ENCODE measurements around the gene TTF1. TPM values are rescaled to one million over a fixed set of nuclear protein-coding genes. Genes with fewer than 3 reads are reported as not detected.

TTF1 gene
- total RNA-seq, 4 donors from 2014 or later, result 7.7 to 19.7 (median 9.1) TPM

GRCh38 chr9:132412089-132412488 is 5.4 kb upstream of the TTF1 start:
- H3K9me3 ChIP-seq, result no peaks in the 10 kb centered on the region

GRCh38 chr9:132411091-132411508 is 4.5 kb upstream of the TTF1 start:
- DNase-seq (ENCODE audit: low spot score in 2 of 2), result no peak
- peaks cover 31% of the 10 kb centered on the region for H3K4me1 ChIP-seq
- H3K27me3 ChIP-seq, result peaks cover 63% of the 10 kb centered on the region
- H3K27ac ChIP-seq, result no peak overlapping the region
- no peaks in the 10 kb centered on the region for H3K9me3 ChIP-seq
- TF ChIP-seq EP300 (IDR thresholded peaks at IDR 0.05), result no peak
- peak in 1 of 2 donors; percentile 31 for TF ChIP-seq CTCF (IDR thresholded peaks at IDR 0.05)
- 3% methylated on average over 18 of the region's 20 CpGs for WGBS
- no peaks in the 10 kb centered on the region for H3K36me3 ChIP-seq
- H3K4me3 ChIP-seq, result peak overlapping the region; percentile 54

More at GRCh38 chr9:132412089-132412488, 5.4 kb upstream of the TTF1 start:
- Histone ChIP-seq H3K27ac (no peak overlapping the region), H3K36me3 (no peaks in the 10 kb centered on the region), H3K4me1 (peaks cover 26% of the 10 kb centered on the region), H3K27me3 (peaks cover 69% of the 10 kb centered on the region), H3K4me3 (no peak overlapping the region)
- no peak for DNase-seq (ENCODE audit: low spot score in 2 of 2)
- WGBS, result 12% methylated on average over 8 of the region's 8 CpGs
- no peak for TF ChIP-seq POLR2A (IDR thresholded peaks at IDR 0.05)
- peak in 1 of 2 donors; percentile 18 for TF ChIP-seq CTCF (IDR thresholded peaks at IDR 0.05)
- TF ChIP-seq EP300 (IDR thresholded peaks at IDR 0.05), result no peak

DNA sequence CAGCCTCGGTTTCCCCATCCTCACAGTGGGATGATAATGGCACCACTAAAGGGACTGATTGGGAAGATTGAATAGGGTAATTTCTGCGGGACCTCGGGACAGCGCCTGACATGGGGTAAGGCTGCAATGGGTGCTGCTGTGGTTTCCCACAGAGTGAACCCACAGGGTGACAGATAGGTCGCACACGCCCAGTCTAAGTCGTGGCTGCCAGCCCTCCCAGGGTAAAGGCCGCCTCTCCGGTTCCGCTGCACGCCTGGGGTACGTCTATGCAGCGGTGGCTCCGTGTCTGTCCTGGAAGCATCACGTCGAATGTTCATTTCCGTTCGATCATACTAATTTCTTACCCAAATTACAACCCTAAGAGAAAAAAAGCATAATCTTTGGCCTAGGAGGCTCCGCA is 4.0 kb upstream of the TTF1 start:
- H3K4me3 ChIP-seq, result peak overlapping the region; percentile 54
- 5% methylated on average over 10 of the region's 19 CpGs for WGBS
- peaks cover 36% of the 10 kb centered on the region for H3K4me1 ChIP-seq
- TF ChIP-seq CTCF (IDR thresholded peaks at IDR 0.05) (no peak), POLR2AphosphoS5 (IDR thresholded peaks at IDR 0.05) (no peak)
- no peaks in the 10 kb centered on the region for H3K9me3 ChIP-seq
- H3K27ac ChIP-seq, result no peak overlapping the region
- no peaks in the 10 kb centered on the region for H3K36me3 ChIP-seq
- peaks cover 58% of the 10 kb centered on the region for H3K27me3 ChIP-seq
- no peak for DNase-seq (ENCODE audit: low spot score in 2 of 2)

DNA sequence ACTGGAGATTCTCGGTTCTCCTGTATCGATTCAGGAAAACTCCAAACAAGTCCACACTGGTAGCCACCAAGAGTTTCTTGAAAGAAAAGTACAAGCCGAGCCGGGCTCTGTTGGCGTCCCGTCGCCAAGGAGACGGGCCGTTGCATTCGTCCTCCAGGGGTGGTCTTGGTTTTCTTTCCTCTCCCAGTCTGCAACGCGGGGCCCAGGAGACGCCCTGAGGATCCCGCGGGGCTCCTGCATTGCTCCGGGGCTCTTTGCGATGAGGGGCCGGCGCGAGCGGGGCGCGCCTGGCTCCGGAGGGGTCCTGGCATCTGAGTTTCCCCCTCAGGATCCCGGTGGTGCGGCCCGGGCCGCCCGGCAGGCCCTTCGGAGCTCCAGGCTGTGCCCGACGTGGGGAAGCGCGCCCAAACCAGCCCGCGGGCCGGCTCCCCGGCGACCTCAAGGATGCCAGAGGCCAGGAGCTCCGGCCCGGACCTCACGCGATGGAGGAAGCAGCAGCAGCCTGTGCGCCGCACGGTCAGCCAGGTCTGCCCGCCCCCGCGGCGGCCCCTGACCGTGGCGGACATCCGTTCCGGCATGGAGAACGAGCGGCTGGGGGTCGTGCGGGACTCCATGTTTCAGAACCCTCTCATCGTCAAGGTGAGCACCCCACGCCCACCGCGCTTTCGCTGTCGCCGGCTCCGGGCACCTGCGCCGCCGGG is 3.3 kb upstream of the TTF1 start, which contains the start of gene CFAP77:
CFAP77 (plus strand) TSS at position 384 of the 701 bp plus-strand sequence; CDS start at position 445, 61 bp downstream.
- DNase-seq (ENCODE audit: low spot score in 2 of 2), result no peak
- TF ChIP-seq POLR2A (IDR thresholded peaks at IDR 0.05), result no peak
- no peak for TF ChIP-seq POLR2AphosphoS5 (IDR thresholded peaks at IDR 0.05)
- TF ChIP-seq EP300 (IDR thresholded peaks at IDR 0.05), result no peak
- no peak for TF ChIP-seq CTCF (IDR thresholded peaks at IDR 0.05)
- peaks cover 52% of the 10 kb centered on the region for H3K27me3 ChIP-seq

GRCh38 chr9:132408521-132408920 is 1.9 kb upstream of the TTF1 start:
- Histone ChIP-seq H3K9me3 (no peaks in the 10 kb centered on the region), H3K4me1 (peaks cover 49% of the 10 kb centered on the region), H3K27me3 (peaks cover 37% of the 10 kb centered on the region), H3K4me3 (no peak overlapping the region), H3K36me3 (no peaks in the 10 kb centered on the region), H3K27ac (no peak overlapping the region)
- no peak for TF ChIP-seq POLR2AphosphoS5 (IDR thresholded peaks at IDR 0.05)
- TF ChIP-seq CTCF (IDR thresholded peaks at IDR 0.05), result no peak
- no peak for TF ChIP-seq POLR2A (IDR thresholded peaks at IDR 0.05)
- no peak for TF ChIP-seq EP300 (IDR thresholded peaks at IDR 0.05)
- WGBS, result 74% methylated on average over 8 of the region's 8 CpGs
- DNase-seq (ENCODE audit: low spot score in 2 of 2), result no peak

More for the DNA sequence above, 3.3 kb upstream of the TTF1 start, which contains the start of gene CFAP77:
- Histone ChIP-seq H3K27ac (no peak within 1 kb of the TSS), H3K4me1 (peaks cover 42% of the 10 kb centered on the region), H3K4me3 (peak within 1 kb of the TSS; percentile 54), H3K36me3 (no peaks in the 10 kb centered on the region), H3K9me3 (no peaks in the 10 kb centered on the region)
- WGBS, result 2% methylated on average over 10 of the region's 69 CpGs
